OCI-LY1 (cell line): ENCODE measurements around the gene MAGI2.

Source experiments
- H2AFZ ChIP-seq: fragments of 200-600 bp; sonication (generic), shearing (Covaris generic); 2 replicates; pipeline ENCODE4 v1.6.0; 2014; ENCODE audit warnings: antibody characterized with exemption, mild to moderate bottlenecking, low read length
- H3F3A ChIP-seq: fragments of 200-600 bp; sonication (generic), shearing (Covaris generic); 2 replicates; pipeline ENCODE4 v1.6.0; 2014; ENCODE audit warnings: mild to moderate bottlenecking, antibody characterized with exemption, low read length, moderate library complexity; ENCODE audit not compliant: insufficient read depth
- H3K27ac ChIP-seq: fragments of 200-600 bp; sonication (generic); 2 replicates; pipeline ENCODE4 v1.5.1; 2014; ENCODE audit warnings: low read length, mixed run types, mild to moderate bottlenecking, low read depth; ENCODE audit not compliant: poor library complexity, severe bottlenecking
- H3K27me3 ChIP-seq: fragments of 200-600 bp; sonication (generic); 2 replicates; pipeline ENCODE4 v1.6.0; 2014; ENCODE audit warnings: antibody characterized with exemption, mild to moderate bottlenecking, low read length, moderate library complexity; ENCODE audit not compliant: insufficient read depth
- H3K36me3 ChIP-seq: fragments of 200-600 bp; sonication (generic); 2 replicates; pipeline ENCODE4 v1.6.1; 2014; ENCODE audit warnings: mild to moderate bottlenecking, antibody characterized with exemption, low read length, moderate library complexity, mixed read lengths; ENCODE audit not compliant: insufficient read depth
- H3K4me1 ChIP-seq: fragments of 200-600 bp; sonication (generic); 2 replicates; pipeline ENCODE4 v1.5.1; 2014; ENCODE audit warnings: mild to moderate bottlenecking, low read length, moderate library complexity; ENCODE audit not compliant: insufficient read depth, severe bottlenecking
- H3K4me2 ChIP-seq: fragments of 200-600 bp; sonication (generic), shearing (Covaris generic); 2 replicates; pipeline ENCODE4 v1.6.1; 2014; ENCODE audit warnings: low read length
- H3K4me3 ChIP-seq: fragments of 200-600 bp; sonication (generic); 2 replicates; pipeline ENCODE4 v1.5.1; 2014; ENCODE audit warnings: low read length, low read depth, mild to moderate bottlenecking, mixed read lengths; ENCODE audit not compliant: poor library complexity, severe bottlenecking
- H3K79me2 ChIP-seq: fragments of 200-600 bp; shearing (Covaris generic); 2 replicates; pipeline ENCODE4 v1.6.1; 2016; ENCODE audit warnings: mixed run types, low read length, mixed read lengths; ENCODE audit not compliant: insufficient read depth
- H3K9ac ChIP-seq: fragments of 200-600 bp; sonication (generic), shearing (Covaris generic); 2 replicates; pipeline ENCODE4 v1.6.1; 2014; ENCODE audit warnings: mild to moderate bottlenecking, low read length, mixed read lengths
- H3K9me2 ChIP-seq: fragments of 200-600 bp; sonication (generic), shearing (Covaris generic); 2 replicates; pipeline ENCODE4 v1.6.1; 2014; ENCODE audit warnings: low read depth, mild to moderate bottlenecking, low read length, mixed read lengths
- H3K9me3 ChIP-seq: fragments of 200-600 bp; shearing (Covaris generic); 2 replicates; pipeline ENCODE4 v1.6.1; 2014; ENCODE audit warnings: low read length, mixed read lengths
- H4K20me1 ChIP-seq: fragments of 200-600 bp; sonication (generic), shearing (Covaris generic); 2 replicates; pipeline ENCODE4 v1.6.0; 2016; ENCODE audit warnings: mild to moderate bottlenecking, low read length; ENCODE audit not compliant: insufficient read depth
- EZH2 ChIP-seq: fragments of 200-600 bp; sonication (generic), shearing (Covaris generic); IDR thresholded peaks from 2 replicates; pipeline ENCODE4 v1.8.0; 2017; ENCODE audit warnings: borderline replicate concordance, mixed run types, mild to moderate bottlenecking, antibody characterized with exemption, low read length, moderate library complexity, mixed read lengths
- TF ChIP-seq, protein P1 (sequence below): fragments of 200-600 bp; sonication (generic), shearing (Covaris generic); IDR thresholded peaks from 2 replicates; pipeline ENCODE4 v1.5.1; 2017; ENCODE audit warnings: mild to moderate bottlenecking, antibody characterized with exemption, low read length, moderate library complexity, mixed read lengths

Gene MAGI2

DNA sequence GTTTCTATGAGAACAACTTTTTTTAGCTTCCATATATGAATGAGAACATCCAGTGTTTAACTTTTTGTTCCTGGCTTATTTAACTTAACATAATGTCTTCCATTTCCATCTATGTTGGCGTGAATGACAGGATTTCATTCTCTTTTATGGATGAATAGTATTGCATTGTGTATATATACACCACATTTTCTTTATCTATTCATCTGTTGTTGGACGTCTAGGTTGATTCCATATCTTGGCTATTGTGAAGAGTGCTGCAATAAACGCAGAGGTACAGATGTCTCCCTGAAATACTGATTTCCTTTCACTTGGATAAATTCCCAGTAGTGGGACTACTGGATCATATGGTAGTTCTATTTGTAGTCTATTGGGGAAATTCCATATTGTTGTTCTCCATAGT, 44.3 kb upstream of the MAGI2 start:
- Histone ChIP-seq H3K4me1 (no peaks in the 10 kb centered on the region), H3K36me3 (no peaks in the 10 kb centered on the region), H2AFZ (no peak overlapping the region), H3K9me2 (no peaks in the 10 kb centered on the region), H3K9me3 (no peaks in the 10 kb centered on the region), H3K27ac (no peak overlapping the region), H3K4me3 (no peak overlapping the region), H4K20me1 (no peaks in the 10 kb centered on the region), H3F3A (no peaks in the 10 kb centered on the region), H3K9ac (no peak overlapping the region), H3K79me2 (no peaks in the 10 kb centered on the region), H3K4me2 (no peak overlapping the region), H3K27me3 (no peaks in the 10 kb centered on the region)
- no peak for TF ChIP-seq EZH2

GRCh38 chr7:79495544-79496272, 42.2 kb upstream of the MAGI2 start:
- no peak overlapping the region for H3K27ac ChIP-seq
- TF ChIP-seq EZH2: no peak
- TF ChIP-seq, protein P1, sequence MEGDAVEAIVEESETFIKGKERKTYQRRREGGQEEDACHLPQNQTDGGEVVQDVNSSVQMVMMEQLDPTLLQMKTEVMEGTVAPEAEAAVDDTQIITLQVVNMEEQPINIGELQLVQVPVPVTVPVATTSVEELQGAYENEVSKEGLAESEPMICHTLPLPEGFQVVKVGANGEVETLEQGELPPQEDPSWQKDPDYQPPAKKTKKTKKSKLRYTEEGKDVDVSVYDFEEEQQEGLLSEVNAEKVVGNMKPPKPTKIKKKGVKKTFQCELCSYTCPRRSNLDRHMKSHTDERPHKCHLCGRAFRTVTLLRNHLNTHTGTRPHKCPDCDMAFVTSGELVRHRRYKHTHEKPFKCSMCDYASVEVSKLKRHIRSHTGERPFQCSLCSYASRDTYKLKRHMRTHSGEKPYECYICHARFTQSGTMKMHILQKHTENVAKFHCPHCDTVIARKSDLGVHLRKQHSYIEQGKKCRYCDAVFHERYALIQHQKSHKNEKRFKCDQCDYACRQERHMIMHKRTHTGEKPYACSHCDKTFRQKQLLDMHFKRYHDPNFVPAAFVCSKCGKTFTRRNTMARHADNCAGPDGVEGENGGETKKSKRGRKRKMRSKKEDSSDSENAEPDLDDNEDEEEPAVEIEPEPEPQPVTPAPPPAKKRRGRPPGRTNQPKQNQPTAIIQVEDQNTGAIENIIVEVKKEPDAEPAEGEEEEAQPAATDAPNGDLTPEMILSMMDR: no peak
- H3K4me1 ChIP-seq: no peaks in the 10 kb centered on the region
- no peak overlapping the region for H3K4me3 ChIP-seq
- H2AFZ ChIP-seq: no peak overlapping the region
- no peaks in the 10 kb centered on the region for H3K79me2 ChIP-seq
- no peaks in the 10 kb centered on the region for H3K9me3 ChIP-seq
- H3F3A ChIP-seq: no peaks in the 10 kb centered on the region
- H3K9me2 ChIP-seq: no peaks in the 10 kb centered on the region
- no peak overlapping the region for H3K9ac ChIP-seq
- H3K27me3 ChIP-seq: no peaks in the 10 kb centered on the region
- no peak overlapping the region for H3K4me2 ChIP-seq
- no peaks in the 10 kb centered on the region for H3K36me3 ChIP-seq
- H4K20me1 ChIP-seq: no peaks in the 10 kb centered on the region

- Histone ChIP-seq H3K4me3 (no peak overlapping the region), H3K9ac (no peak overlapping the region), H3K27ac (no peak overlapping the region), H3K79me2 (no peaks in the 10 kb centered on the region), H4K20me1 (no peaks in the 10 kb centered on the region), H3K36me3 (no peaks in the 10 kb centered on the region), H3K4me2 (no peak overlapping the region), H3K27me3 (no peaks in the 10 kb centered on the region), H3K9me3 (no peaks in the 10 kb centered on the region), H2AFZ (no peak overlapping the region), H3K9me2 (no peaks in the 10 kb centered on the region), H3F3A (no peaks in the 10 kb centered on the region), H3K4me1 (no peaks in the 10 kb centered on the region)
- no peak for TF ChIP-seq EZH2
- TF ChIP-seq, protein P1: no peak
Observed at GRCh38 chr7:79494046-79494445, 40.6 kb upstream of the MAGI2 start.

DNA sequence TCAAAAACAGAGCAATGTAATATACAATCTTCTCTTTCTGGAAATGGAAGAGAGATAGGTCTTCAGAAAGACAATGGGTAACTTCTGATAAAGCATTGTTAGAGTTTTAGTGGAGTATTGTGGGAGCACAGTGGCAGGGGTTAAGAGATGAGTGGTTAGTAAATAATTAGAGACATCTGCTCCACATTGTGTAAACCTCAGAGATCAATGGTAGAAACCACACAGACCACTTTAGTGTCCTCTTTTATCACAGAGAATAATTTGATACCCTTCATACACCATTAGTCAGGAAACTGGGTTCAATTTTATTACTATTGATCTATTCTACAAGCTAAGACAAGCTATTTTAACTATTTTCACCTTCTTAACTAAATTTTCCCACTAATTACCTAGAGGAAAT, 35.9 kb upstream of the MAGI2 start:
- Histone ChIP-seq H3K27ac (no peak overlapping the region), H3K27me3 (no peaks in the 10 kb centered on the region)
- no peak for TF ChIP-seq EZH2
- TF ChIP-seq, protein P1: no peak

More for the DNA sequence above, 35.9 kb upstream of the MAGI2 start:
- no peaks in the 10 kb centered on the region for H3K9me3 ChIP-seq
- no peaks in the 10 kb centered on the region for H3K79me2 ChIP-seq
- H2AFZ ChIP-seq: no peak overlapping the region
- no peak overlapping the region for H3K9ac ChIP-seq
- H3K4me1 ChIP-seq: no peaks in the 10 kb centered on the region
- no peaks in the 10 kb centered on the region for H3F3A ChIP-seq
- H3K4me3 ChIP-seq: no peak overlapping the region
- no peak overlapping the region for H3K4me2 ChIP-seq
- H4K20me1 ChIP-seq: no peaks in the 10 kb centered on the region
- no peaks in the 10 kb centered on the region for H3K36me3 ChIP-seq
- no peaks in the 10 kb centered on the region for H3K9me2 ChIP-seq
